Measurements from ENCODE around the gene DSG1. TPM values are rescaled to one million over a fixed set of nuclear protein-coding genes. Genes with fewer than 3 reads are reported as not detected.
"Not testable (repeated sequence)": the region's sequence is repeated elsewhere in the genome, so short reads cannot be mapped to it uniquely, and the experiment has no call there.

Gene DSG1
- total RNA-seq, 1 donor = not detected

DNA sequence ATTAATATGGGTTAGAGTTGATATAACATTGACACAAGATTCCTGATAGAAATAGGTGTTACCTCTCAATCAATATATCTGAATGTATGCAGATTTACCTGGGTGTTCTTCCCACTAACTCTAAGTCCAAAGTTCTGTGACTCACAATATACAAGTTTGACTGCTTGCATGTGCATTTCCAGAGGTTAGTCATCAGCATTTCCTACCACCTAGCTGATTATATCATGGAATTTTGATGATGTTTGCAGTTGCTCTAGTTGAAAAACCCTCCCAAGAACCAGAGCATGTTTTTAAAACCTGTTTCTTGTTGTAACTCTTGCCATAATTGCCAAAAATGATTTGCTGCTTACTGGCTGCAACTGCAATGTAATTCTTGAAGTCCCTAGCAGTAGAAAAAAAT lies 15.0 kb upstream of the DSG1 start:
- Histone ChIP-seq H3K4me1 (ENCODE audit: insufficient read depth, low read length) (no peaks in the 10 kb centered on the region), H3K4me3 (ENCODE audit: low read length) (no peak overlapping the region), H3K9me3 (ENCODE audit: low read depth, low read length) (no peaks in the 10 kb centered on the region), H3K27me3 (ENCODE audit: insufficient read depth, low read length) (no peaks in the 10 kb centered on the region)

DNA sequence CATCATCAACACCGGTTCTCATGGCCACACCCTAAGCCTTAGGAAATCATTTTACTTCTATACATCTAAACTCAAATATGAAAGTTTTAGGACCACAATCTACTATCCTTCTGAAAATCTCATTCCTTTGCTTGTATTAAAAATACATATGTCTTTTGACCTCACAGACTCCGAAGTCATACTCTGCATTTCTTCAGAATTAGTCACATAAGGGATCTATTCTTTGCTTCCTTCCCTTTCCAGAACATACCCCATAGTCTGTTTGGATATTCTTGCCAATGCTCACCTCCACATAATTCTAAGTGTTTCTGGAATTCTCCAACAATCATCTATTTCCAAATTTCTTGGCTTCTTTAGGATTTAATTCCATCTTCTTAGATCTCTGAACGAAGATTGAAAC lies 14.2 kb upstream of the DSG1 start:
- Histone ChIP-seq H3K4me3 (ENCODE audit: low read length) (no peak overlapping the region), H3K27me3 (ENCODE audit: insufficient read depth, low read length) (no peaks in the 10 kb centered on the region), H3K9me3 (ENCODE audit: low read depth, low read length) (no peaks in the 10 kb centered on the region), H3K4me1 (ENCODE audit: insufficient read depth, low read length) (no peaks in the 10 kb centered on the region)

- Histone ChIP-seq H3K4me1 (ENCODE audit: insufficient read depth, low read length) (no peaks in the 10 kb centered on the region), H3K27me3 (ENCODE audit: insufficient read depth, low read length) (no peaks in the 10 kb centered on the region), H3K4me3 (ENCODE audit: low read length) (no peak overlapping the region), H3K9me3 (ENCODE audit: low read depth, low read length) (no peaks in the 10 kb centered on the region)
These were observed 8.8 kb upstream of the DSG1 start for GRCh38 chr18:31309115-31309514.

DNA sequence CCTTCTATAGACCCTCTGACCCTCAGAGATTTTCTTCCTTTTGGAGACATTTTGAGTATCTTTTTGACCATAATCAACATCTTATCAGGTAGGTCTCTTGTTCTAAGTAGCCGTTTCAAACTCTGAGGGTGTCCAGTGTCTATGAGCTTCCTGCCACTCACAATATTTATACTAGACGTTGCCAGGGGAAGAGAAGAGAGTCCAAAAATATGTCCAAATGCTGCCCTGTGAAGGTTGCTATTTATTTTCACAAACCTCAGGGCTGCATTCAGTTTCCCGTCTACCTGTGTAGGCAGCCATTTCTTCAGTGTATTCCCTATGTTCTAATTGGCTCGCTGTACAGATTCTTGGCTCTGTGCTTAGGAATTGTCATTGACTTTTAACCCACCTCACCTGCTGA lies 986 bp upstream of the DSG1 start:
- H3K27me3 ChIP-seq (ENCODE audit: insufficient read depth, low read length) = no peaks in the 10 kb centered on the region
- no peak overlapping the region for H3K4me3 ChIP-seq (ENCODE audit: low read length)
- H3K9me3 ChIP-seq (ENCODE audit: low read depth, low read length) = no peaks in the 10 kb centered on the region
- H3K4me1 ChIP-seq (ENCODE audit: insufficient read depth, low read length) = no peaks in the 10 kb centered on the region

DNA sequence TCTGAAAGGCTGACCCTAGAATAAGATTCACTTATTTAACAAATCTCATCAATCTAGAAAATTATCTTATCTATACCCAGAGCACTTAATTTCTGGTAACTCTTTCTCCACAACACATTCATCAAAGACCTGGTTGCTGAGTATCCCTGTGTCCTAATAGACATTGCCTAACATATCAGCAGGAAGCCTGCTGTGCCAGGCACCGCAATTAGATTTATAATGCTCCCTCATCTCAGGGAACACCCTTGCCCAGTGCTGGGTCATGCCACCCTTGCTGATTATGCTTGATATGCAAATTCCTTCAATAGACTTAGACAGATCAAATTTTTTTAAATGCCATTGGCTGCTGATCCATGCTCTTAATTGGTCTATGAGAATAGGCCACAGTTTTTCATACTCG lies 3.8 kb downstream of the DSG1 start:
- H3K27me3 ChIP-seq (ENCODE audit: insufficient read depth, low read length) = no peaks in the 10 kb centered on the region
- no peaks in the 10 kb centered on the region for H3K4me1 ChIP-seq (ENCODE audit: insufficient read depth, low read length)
- H3K4me3 ChIP-seq (ENCODE audit: low read length) = no peak overlapping the region
- no peaks in the 10 kb centered on the region for H3K9me3 ChIP-seq (ENCODE audit: low read depth, low read length)

DNA sequence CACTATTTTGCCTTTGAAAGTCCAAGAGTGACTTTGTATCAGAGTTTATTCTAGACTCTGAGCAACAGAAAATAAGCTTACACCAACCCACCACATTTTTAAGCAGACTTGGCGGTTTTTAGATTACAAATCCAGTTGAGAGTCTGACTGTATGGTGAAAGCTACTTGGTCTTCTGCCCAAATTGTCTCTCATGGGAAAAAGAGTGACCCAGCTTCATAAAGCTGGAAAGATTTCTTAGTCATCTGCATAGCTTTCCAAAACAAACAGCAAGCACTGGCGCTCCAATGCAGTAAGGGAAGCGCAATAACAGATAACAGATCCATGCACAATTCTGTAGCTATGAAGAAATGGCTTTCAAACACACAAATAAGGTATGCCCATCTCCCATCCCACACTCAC lies 7.1 kb downstream of the DSG1 start:
- H3K4me3 ChIP-seq (ENCODE audit: low read length) = no peak overlapping the region
- H3K9me3 ChIP-seq (ENCODE audit: low read depth, low read length) = no peaks in the 10 kb centered on the region
- H3K4me1 ChIP-seq (ENCODE audit: insufficient read depth, low read length) = no peaks in the 10 kb centered on the region
- H3K27me3 ChIP-seq (ENCODE audit: insufficient read depth, low read length) = no peaks in the 10 kb centered on the region

- Histone ChIP-seq H3K9me3 (ENCODE audit: low read depth, low read length) (no peaks in the 10 kb centered on the region), H3K4me1 (ENCODE audit: insufficient read depth, low read length) (no peaks in the 10 kb centered on the region), H3K4me3 (ENCODE audit: low read length) (no peak overlapping the region), H3K27me3 (ENCODE audit: insufficient read depth, low read length) (no peaks in the 10 kb centered on the region)
These were observed 12.0 kb downstream of the DSG1 start for GRCh38 chr18:31329787-31330438.

DNA sequence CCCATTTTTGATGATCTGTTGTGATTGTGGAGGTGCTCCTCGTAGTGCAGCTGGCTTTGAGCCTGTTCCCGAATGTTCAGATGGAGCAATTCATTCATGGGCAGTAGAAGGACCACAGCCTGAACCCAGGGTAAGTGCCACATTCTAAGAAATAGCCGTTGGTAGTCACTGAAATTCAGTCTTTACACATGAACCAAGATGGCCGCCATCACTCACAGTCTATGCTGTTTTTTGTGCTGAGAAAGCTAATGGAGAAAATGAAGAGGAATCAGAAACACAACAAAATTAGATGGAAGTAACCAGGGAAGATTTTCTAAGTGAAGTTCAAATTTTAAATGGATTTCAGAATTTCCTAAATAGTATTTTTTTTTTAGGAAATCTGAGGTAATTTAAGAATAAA lies 25.5 kb downstream of the DSG1 start:
- no peak overlapping the region for H3K4me3 ChIP-seq (ENCODE audit: low read length)
- no peaks in the 10 kb centered on the region for H3K9me3 ChIP-seq (ENCODE audit: low read depth, low read length)
- H3K4me1 ChIP-seq (ENCODE audit: insufficient read depth, low read length) = no peaks in the 10 kb centered on the region
- no peaks in the 10 kb centered on the region for H3K27me3 ChIP-seq (ENCODE audit: insufficient read depth, low read length)

DNA sequence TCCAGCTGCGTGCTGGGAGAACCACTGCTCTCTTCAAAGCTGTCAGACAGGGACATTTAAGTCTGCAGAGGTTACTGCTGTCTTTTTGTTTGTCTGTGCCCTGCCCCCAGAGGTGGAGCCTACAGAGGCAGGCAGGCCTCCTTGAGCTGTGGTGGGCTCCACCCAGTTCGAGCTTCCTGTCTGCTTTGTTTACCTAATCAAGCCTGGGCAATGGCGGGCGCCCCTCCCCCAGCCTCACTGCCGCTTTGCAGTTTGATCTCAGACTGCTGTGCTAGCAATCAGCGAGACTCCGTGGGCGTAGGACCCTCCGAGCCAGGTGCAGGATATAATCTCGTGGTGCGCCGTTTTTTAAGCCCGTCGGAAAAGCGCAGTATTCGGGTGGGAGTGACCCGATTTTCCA lies 35.4 kb downstream of the DSG1 start:
- not testable (repeated sequence) for H3K27me3 ChIP-seq (ENCODE audit: insufficient read depth, low read length); H3K4me1 ChIP-seq (ENCODE audit: insufficient read depth, low read length)

DNA sequence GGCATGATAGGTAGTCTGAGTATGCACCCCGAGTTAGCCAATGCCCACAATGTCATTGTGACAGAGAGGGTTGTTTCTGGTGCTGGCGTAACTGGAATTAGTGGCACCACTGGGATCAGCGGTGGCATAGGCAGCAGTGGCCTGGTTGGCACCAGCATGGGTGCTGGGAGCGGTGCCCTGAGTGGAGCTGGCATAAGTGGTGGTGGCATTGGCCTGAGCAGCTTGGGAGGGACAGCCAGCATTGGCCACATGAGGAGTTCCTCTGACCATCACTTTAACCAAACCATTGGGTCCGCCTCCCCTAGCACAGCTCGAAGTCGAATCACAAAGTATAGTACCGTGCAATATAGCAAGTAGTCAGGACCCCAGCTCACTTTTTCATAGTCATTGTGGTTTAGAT lies 37.0 kb downstream of the DSG1 start:
- Histone ChIP-seq H3K27me3 (ENCODE audit: insufficient read depth, low read length) (no peaks in the 10 kb centered on the region), H3K9me3 (ENCODE audit: low read depth, low read length) (no peaks in the 10 kb centered on the region), H3K4me1 (ENCODE audit: insufficient read depth, low read length) (no peaks in the 10 kb centered on the region), H3K4me3 (ENCODE audit: low read length) (no peak overlapping the region)

More for the DNA sequence above, 35.4 kb downstream of the DSG1 start:
- not testable (repeated sequence) for H3K4me3 ChIP-seq (ENCODE audit: low read length); H3K9me3 ChIP-seq (ENCODE audit: low read depth, low read length)

DNA sequence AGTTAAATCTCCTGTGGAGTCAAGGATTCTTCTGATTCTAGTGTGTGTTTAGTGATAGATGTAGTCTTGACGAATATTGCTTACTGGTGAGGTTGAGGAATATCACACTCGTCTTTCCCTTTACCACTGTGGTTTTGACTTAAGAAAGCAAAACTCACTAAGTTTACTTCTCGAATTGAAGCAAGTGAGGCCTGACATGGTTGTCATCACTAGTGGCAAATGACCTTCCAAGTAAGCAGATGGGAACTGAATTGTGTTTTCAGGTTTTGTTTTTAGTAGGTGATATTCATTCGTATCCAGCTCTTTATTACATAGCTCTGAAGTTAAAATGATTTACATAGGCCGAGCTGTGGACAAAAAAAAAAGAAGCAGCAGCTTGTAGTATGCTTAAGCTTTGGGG lies 38.1 kb downstream of the DSG1 start:
- Histone ChIP-seq H3K9me3 (ENCODE audit: low read depth, low read length) (no peaks in the 10 kb centered on the region), H3K27me3 (ENCODE audit: insufficient read depth, low read length) (no peaks in the 10 kb centered on the region)

DNA sequence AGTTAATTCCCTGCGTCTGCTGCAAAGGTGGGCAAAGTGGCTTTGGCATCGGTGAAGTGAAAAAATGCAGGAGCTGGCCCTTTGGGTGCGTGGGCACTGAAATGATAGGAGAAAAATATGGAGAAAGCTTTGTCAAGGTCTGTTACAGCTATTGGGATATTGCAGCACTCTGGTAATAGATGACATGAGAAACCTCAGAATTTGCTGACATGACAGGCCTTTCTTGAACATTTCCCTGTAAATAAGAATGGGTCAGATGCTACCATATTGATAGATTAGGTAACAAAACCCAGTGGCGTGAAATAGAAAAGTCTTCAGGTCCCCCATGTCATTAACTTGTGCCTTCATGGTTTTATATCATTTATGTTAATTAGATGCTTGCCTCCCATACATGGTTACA lies 46.2 kb downstream of the DSG1 start:
- Histone ChIP-seq H3K27me3 (ENCODE audit: insufficient read depth, low read length) (no peaks in the 10 kb centered on the region), H3K4me3 (ENCODE audit: low read length) (no peak overlapping the region), H3K9me3 (ENCODE audit: low read depth, low read length) (no peaks in the 10 kb centered on the region), H3K4me1 (ENCODE audit: insufficient read depth, low read length) (no peaks in the 10 kb centered on the region)

More for the DNA sequence above, 38.1 kb downstream of the DSG1 start:
- H3K4me3 ChIP-seq (ENCODE audit: low read length) = no peak overlapping the region
- H3K4me1 ChIP-seq (ENCODE audit: insufficient read depth, low read length) = no peaks in the 10 kb centered on the region

- Histone ChIP-seq H3K9me3 (ENCODE audit: low read depth, low read length) (no peaks in the 10 kb centered on the region), H3K4me1 (ENCODE audit: insufficient read depth, low read length) (no peaks in the 10 kb centered on the region), H3K27me3 (ENCODE audit: insufficient read depth, low read length) (no peaks in the 10 kb centered on the region), H3K4me3 (ENCODE audit: low read length) (no peak overlapping the region)
These were observed 51.5 kb downstream of the DSG1 start for GRCh38 chr18:31369478-31369877.

GRCh38 chr18:31371989-31372388 lies 54.0 kb downstream of the DSG1 start:
- Histone ChIP-seq H3K27me3 (ENCODE audit: insufficient read depth, low read length) (no peaks in the 10 kb centered on the region), H3K4me3 (ENCODE audit: low read length) (no peak overlapping the region), H3K9me3 (ENCODE audit: low read depth, low read length) (no peaks in the 10 kb centered on the region), H3K4me1 (ENCODE audit: insufficient read depth, low read length) (no peaks in the 10 kb centered on the region)

GRCh38 chr18:31373641-31374040 lies 55.7 kb downstream of the DSG1 start:
- H3K27me3 ChIP-seq (ENCODE audit: insufficient read depth, low read length) = no peaks in the 10 kb centered on the region
- no peak overlapping the region for H3K4me3 ChIP-seq (ENCODE audit: low read length)
- H3K4me1 ChIP-seq (ENCODE audit: insufficient read depth, low read length) = no peaks in the 10 kb centered on the region
- no peaks in the 10 kb centered on the region for H3K9me3 ChIP-seq (ENCODE audit: low read depth, low read length)

DNA sequence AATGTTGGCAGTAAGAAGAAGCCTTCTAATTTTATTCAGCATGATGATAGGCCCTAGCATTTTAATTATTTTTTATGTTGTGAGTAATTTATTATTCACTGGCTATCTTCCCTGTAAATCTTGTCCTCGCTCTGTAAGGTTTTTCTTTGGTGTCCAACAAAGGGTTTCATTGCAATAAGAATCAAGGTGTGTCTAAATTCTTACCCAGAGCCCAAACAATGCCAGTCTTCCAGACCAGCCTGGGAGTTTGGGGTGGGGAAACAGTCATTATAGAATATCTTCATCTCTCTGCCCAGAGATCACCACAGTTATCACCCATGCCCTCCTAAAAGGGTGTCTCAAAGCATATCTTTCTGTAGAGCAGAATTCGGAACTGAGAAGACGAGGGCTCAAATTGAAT lies 58.5 kb downstream of the DSG1 start, which contains the start of gene DSG4:
Gene DSG4, plus strand, starts transcription at position 301 of the 400 bp plus-strand sequence. CDS start 135 bp downstream, outside the sequence.
- H3K27me3 ChIP-seq (ENCODE audit: insufficient read depth, low read length) = no peaks in the 10 kb centered on the region
- H3K4me1 ChIP-seq (ENCODE audit: insufficient read depth, low read length) = no peaks in the 10 kb centered on the region
- no peak within 1 kb of the TSS for H3K4me3 ChIP-seq (ENCODE audit: low read length)
- H3K9me3 ChIP-seq (ENCODE audit: low read depth, low read length) = no peaks in the 10 kb centered on the region
